HEK293 (cell line): ENCODE measurements around the gene CD151.
A peak's percentile ranks its signal among the peaks of the same experiment; 100 is the strongest.

ENCODE experiments used
- CTCF ChIA-PET: fragments of 350-600 bp; formaldehyde crosslinking; extraction: SDS; loops from one replicate; lab custom pipeline; 2021; ENCODE audit warnings: antibody characterized with exemption; lab: Yijun Ruan, JAX
- POLR2A ChIA-PET: fragments of 300-600 bp; formaldehyde crosslinking; extraction: SDS; loops from one replicate; lab custom pipeline; 2020; ENCODE audit warnings: antibody characterized with exemption, inconsistent platforms; lab: Yijun Ruan, JAX
- H3K27ac ChIP-seq: fragments of 200-500 bp; sonication (Bioruptor generic); 2 replicates; pipeline ENCODE4 v1.5.1; 2014; ENCODE audit warnings: low read depth, low read length, control low read depth, inconsistent platforms; ENCODE audit errors: extremely low read depth
- H3K36me3 ChIP-seq, 2 experiments: fragments of 200-500 bp in 1 of 2; sonication (Bioruptor generic) in 1 of 2; 1 replicate in 1 of 2; 2 replicates in 1 of 2; pipeline ENCODE4 v1.5.1; 2014 to 2017; ENCODE audit warnings: inconsistent platforms in 2 of 2, low read length in 2 of 2; ENCODE audit not compliant: control insufficient read depth in 2 of 2, insufficient read depth in 1 of 2
- H3K4me1 ChIP-seq: fragments of 200-500 bp; sonication (Bioruptor generic); 2 replicates; pipeline ENCODE4 v1.5.1; 2014; ENCODE audit warnings: mild to moderate bottlenecking, low read length, inconsistent platforms; ENCODE audit not compliant: control insufficient read depth, insufficient read depth
- H3K4me3 ChIP-seq: 2 replicates; pipeline ENCODE4 v1.5.1; 2011; ENCODE audit warnings: low read depth, mild to moderate bottlenecking, control low read depth, low read length, moderate library complexity
- H3K9me3 ChIP-seq: fragments of 200-500 bp; sonication (Bioruptor generic); 2 replicates; pipeline ENCODE4 v1.5.1; 2014; ENCODE audit warnings: low read depth, low read length, inconsistent platforms; ENCODE audit not compliant: control insufficient read depth, insufficient read depth
- AEBP2 ChIP-seq: fragments of 450-650 bp; formaldehyde crosslinking; IDR thresholded peaks from 2 replicates; pipeline ENCODE4 v1.5.1; 2016; ENCODE audit warnings: missing biosample characterization, missing genetic modification characterization, borderline replicate concordance
- FEZF1 ChIP-seq: fragments of 450-650 bp; formaldehyde crosslinking; IDR thresholded peaks from 2 replicates; pipeline ENCODE4 v1.5.1; 2016; ENCODE audit warnings: missing biosample characterization, missing genetic modification characterization
- GLIS1 ChIP-seq: fragments of 450-650 bp; formaldehyde crosslinking; IDR thresholded peaks from 2 replicates; pipeline ENCODE4 v1.5.1; 2016; ENCODE audit warnings: missing biosample characterization, missing genetic modification characterization
- GLIS2 ChIP-seq: fragments of 450-650 bp; formaldehyde crosslinking; IDR thresholded peaks from 2 replicates; pipeline ENCODE4 v1.5.1; 2016; ENCODE audit warnings: missing biosample characterization, missing genetic modification characterization
- KLF1 ChIP-seq: fragments of 450-650 bp; formaldehyde crosslinking; IDR thresholded peaks from 2 replicates; pipeline ENCODE4 v1.5.1; 2016; ENCODE audit warnings: missing biosample characterization, missing genetic modification characterization
- KLF7 ChIP-seq: fragments of 450-650 bp; formaldehyde crosslinking; IDR thresholded peaks from 2 replicates; pipeline ENCODE4 v1.5.1; 2016; ENCODE audit warnings: missing biosample characterization, missing genetic modification characterization, borderline replicate concordance
- ZBTB7A ChIP-seq: fragments of 450-650 bp; formaldehyde crosslinking; IDR thresholded peaks from 2 replicates; pipeline ENCODE4 v1.5.1; 2016; ENCODE audit warnings: low read depth, missing biosample characterization, missing genetic modification characterization
- ZFHX2 ChIP-seq: fragments of 450-650 bp; formaldehyde crosslinking; conservative IDR thresholded peaks from 2 replicates; pipeline ENCODE4 v1.5.1; 2016; ENCODE audit warnings: missing biosample characterization, missing genetic modification characterization
- ZNF133 ChIP-seq: fragments of 450-650 bp; formaldehyde crosslinking; IDR thresholded peaks from 2 replicates; pipeline ENCODE4 v1.5.1; 2016; ENCODE audit warnings: missing biosample characterization, missing genetic modification characterization
- ZNF138 ChIP-seq: fragments of 450-650 bp; formaldehyde crosslinking; IDR thresholded peaks from 2 replicates; pipeline ENCODE4 v1.5.1; 2016; ENCODE audit warnings: missing biosample characterization, missing genetic modification characterization, borderline replicate concordance
- ZNF169 ChIP-seq: fragments of 450-650 bp; formaldehyde crosslinking; IDR thresholded peaks from 2 replicates; pipeline ENCODE4 v1.5.1; 2016; ENCODE audit warnings: missing biosample characterization, missing genetic modification characterization
- ZNF175 ChIP-seq: fragments of 450-650 bp; formaldehyde crosslinking; IDR thresholded peaks from 2 replicates; pipeline ENCODE4 v1.5.1; 2016; ENCODE audit warnings: missing biosample characterization, missing genetic modification characterization
- ZNF211 ChIP-seq: fragments of 450-650 bp; formaldehyde crosslinking; IDR thresholded peaks from 2 replicates; pipeline ENCODE4 v1.5.1; 2016; ENCODE audit warnings: low read depth, missing biosample characterization, missing genetic modification characterization
- ZNF221 ChIP-seq: fragments of 450-650 bp; formaldehyde crosslinking; IDR thresholded peaks from 2 replicates; pipeline ENCODE4 v1.5.1; 2017; ENCODE audit warnings: missing biosample characterization, missing genetic modification characterization, borderline replicate concordance
- ZNF302 ChIP-seq: fragments of 450-650 bp; formaldehyde crosslinking; IDR thresholded peaks from 2 replicates; pipeline ENCODE4 v1.5.1; 2016; ENCODE audit warnings: missing biosample characterization, missing genetic modification characterization, low read depth
- ZNF426 ChIP-seq: fragments of 450-650 bp; formaldehyde crosslinking; IDR thresholded peaks from 2 replicates; pipeline ENCODE4 v1.5.1; 2017; ENCODE audit warnings: missing biosample characterization, missing genetic modification characterization, mild to moderate bottlenecking, inconsistent platforms, moderate library complexity
- ZNF514 ChIP-seq: fragments of 450-650 bp; formaldehyde crosslinking; IDR thresholded peaks from 2 replicates; pipeline ENCODE4 v1.5.1; 2016; ENCODE audit warnings: missing biosample characterization, missing genetic modification characterization
- ZNF785 ChIP-seq: fragments of 450-650 bp; formaldehyde crosslinking; IDR thresholded peaks from 2 replicates; pipeline ENCODE4 v1.5.1; 2016; ENCODE audit warnings: missing biosample characterization, missing genetic modification characterization
- ZNF837 ChIP-seq: fragments of 450-650 bp; formaldehyde crosslinking; IDR thresholded peaks from 2 replicates; pipeline ENCODE4 v1.5.1; 2016; ENCODE audit warnings: missing biosample characterization, missing genetic modification characterization
- TF ChIP-seq, protein P1 (sequence below): fragments of 450-650 bp; formaldehyde crosslinking; IDR thresholded peaks from 2 replicates; pipeline ENCODE4 v1.5.1; 2016; ENCODE audit warnings: missing biosample characterization, missing genetic modification characterization
- TF ChIP-seq, protein P2 (sequence below): fragments of 450-650 bp; formaldehyde crosslinking; IDR thresholded peaks from 2 replicates; pipeline ENCODE4 v1.5.1; 2016; ENCODE audit warnings: missing biosample characterization, missing genetic modification characterization
- TF ChIP-seq, protein P3 (sequence below): fragments of 450-650 bp; formaldehyde crosslinking; IDR thresholded peaks from 2 replicates; pipeline ENCODE4 v1.5.1; 2016; ENCODE audit warnings: missing biosample characterization, missing genetic modification characterization
- TF ChIP-seq, protein P4 (sequence below): fragments of 450-650 bp; formaldehyde crosslinking; IDR thresholded peaks from 2 replicates; pipeline ENCODE4 v1.5.1; 2016; ENCODE audit warnings: missing biosample characterization, missing genetic modification characterization

CD151 gene

DNA sequence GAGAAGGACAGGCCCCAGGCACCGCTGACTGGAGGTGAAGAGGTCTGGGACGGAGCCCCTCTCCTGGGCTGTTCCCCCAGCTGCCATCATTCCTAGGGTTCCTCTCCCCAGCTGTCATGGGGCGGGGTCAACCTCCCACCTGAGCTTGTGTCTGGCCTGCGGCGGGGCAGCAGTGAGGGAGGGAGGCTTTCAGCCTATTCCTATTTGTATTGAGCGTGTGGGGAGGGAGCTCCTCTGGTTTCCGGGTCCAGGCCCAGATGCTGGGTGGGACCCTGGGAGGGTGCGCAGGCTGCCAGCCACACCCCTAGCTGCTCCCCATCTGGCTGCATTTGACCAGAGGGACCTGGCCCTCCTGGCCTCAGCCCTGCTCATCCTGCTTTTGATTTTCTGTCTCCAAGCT lies 23.6 kb downstream of the CD151 start:
- Histone ChIP-seq H3K4me1 (no peaks in the 10 kb centered on the region), H3K36me3 (no peaks in the 10 kb centered on the region), H3K9me3 (no peaks in the 10 kb centered on the region), H3K4me3 (no peak overlapping the region), H3K27ac (no peak overlapping the region)
- TF ChIP-seq ZNF302 (tag by site-specific recombination) (no peak), ZNF211 (tag by site-specific recombination) (no peak), GLIS1 (tag by site-specific recombination) (peak; percentile 48; the same call in 1 of the 2 replicates), GLIS2 (tag by site-specific recombination) (peak; percentile 27; the same call in 1 of the 2 replicates), ZNF169 (tag by site-specific recombination) (no peak), ZNF138 (tag by site-specific recombination) (no peak), ZNF221 (no peak), AEBP2 (tag by site-specific recombination) (no peak), KLF7 (tag by site-specific recombination) (no peak), ZBTB7A (tag by site-specific recombination) (no peak), ZNF133 (tag by site-specific recombination) (no peak), ZNF514 (no peak), KLF1 (tag by site-specific recombination) (peak; percentile 73), ZNF837 (tag by site-specific recombination) (no peak), ZNF785 (no peak)
- TF ChIP-seq, protein P1, sequence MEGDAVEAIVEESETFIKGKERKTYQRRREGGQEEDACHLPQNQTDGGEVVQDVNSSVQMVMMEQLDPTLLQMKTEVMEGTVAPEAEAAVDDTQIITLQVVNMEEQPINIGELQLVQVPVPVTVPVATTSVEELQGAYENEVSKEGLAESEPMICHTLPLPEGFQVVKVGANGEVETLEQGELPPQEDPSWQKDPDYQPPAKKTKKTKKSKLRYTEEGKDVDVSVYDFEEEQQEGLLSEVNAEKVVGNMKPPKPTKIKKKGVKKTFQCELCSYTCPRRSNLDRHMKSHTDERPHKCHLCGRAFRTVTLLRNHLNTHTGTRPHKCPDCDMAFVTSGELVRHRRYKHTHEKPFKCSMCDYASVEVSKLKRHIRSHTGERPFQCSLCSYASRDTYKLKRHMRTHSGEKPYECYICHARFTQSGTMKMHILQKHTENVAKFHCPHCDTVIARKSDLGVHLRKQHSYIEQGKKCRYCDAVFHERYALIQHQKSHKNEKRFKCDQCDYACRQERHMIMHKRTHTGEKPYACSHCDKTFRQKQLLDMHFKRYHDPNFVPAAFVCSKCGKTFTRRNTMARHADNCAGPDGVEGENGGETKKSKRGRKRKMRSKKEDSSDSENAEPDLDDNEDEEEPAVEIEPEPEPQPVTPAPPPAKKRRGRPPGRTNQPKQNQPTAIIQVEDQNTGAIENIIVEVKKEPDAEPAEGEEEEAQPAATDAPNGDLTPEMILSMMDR (tag by site-specific recombination): no peak
- TF ChIP-seq, protein P2, sequence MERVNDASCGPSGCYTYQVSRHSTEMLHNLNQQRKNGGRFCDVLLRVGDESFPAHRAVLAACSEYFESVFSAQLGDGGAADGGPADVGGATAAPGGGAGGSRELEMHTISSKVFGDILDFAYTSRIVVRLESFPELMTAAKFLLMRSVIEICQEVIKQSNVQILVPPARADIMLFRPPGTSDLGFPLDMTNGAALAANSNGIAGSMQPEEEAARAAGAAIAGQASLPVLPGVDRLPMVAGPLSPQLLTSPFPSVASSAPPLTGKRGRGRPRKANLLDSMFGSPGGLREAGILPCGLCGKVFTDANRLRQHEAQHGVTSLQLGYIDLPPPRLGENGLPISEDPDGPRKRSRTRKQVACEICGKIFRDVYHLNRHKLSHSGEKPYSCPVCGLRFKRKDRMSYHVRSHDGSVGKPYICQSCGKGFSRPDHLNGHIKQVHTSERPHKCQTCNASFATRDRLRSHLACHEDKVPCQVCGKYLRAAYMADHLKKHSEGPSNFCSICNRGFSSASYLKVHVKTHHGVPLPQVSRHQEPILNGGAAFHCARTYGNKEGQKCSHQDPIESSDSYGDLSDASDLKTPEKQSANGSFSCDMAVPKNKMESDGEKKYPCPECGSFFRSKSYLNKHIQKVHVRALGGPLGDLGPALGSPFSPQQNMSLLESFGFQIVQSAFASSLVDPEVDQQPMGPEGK (tag by site-specific recombination): no peak
- ChIA-PET CTCF (interaction anchor here (1.1 to 2.5 kb wide), 3 partner anchors 8 to 194 kb away, joined by 3 to 10 read pairs (median 6); no protein-coding TSS in a partner anchor), POLR2A (interaction anchor here (0.6 to 1.3 kb wide), 4 partner anchors 9 to 37 kb away, joined by 3 to 7 read pairs (median 4); partner anchors contain the start of gene TSPAN4)

- POLR2A ChIA-PET: no interaction called here
- Histone ChIP-seq H3K4me3 (no peak overlapping the region), H3K4me1 (no peaks in the 10 kb centered on the region), H3K9me3 (no peaks in the 10 kb centered on the region), H3K27ac (no peak overlapping the region), H3K36me3 (no peaks in the 10 kb centered on the region)
- CTCF ChIA-PET: interaction anchor here (0.5 to 2.5 kb wide), 4 partner anchors 10 to 193 kb away, joined by 3 to 10 read pairs (median 6); no protein-coding TSS in a partner anchor
- TF ChIP-seq, protein P3, sequence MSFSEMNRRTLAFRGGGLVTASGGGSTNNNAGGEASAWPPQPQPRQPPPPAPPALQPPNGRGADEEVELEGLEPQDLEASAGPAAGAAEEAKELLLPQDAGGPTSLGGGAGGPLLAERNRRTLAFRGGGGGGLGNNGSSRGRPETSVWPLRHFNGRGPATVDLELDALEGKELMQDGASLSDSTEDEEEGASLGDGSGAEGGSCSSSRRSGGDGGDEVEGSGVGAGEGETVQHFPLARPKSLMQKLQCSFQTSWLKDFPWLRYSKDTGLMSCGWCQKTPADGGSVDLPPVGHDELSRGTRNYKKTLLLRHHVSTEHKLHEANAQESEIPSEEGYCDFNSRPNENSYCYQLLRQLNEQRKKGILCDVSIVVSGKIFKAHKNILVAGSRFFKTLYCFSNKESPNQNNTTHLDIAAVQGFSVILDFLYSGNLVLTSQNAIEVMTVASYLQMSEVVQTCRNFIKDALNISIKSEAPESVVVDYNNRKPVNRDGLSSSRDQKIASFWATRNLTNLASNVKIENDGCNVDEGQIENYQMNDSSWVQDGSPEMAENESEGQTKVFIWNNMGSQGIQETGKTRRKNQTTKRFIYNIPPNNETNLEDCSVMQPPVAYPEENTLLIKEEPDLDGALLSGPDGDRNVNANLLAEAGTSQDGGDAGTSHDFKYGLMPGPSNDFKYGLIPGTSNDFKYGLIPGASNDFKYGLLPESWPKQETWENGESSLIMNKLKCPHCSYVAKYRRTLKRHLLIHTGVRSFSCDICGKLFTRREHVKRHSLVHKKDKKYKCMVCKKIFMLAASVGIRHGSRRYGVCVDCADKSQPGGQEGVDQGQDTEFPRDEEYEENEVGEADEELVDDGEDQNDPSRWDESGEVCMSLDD (tag by site-specific recombination): peak; percentile 96
- peak; percentile 57 for TF ChIP-seq ZFHX2 (tag by site-specific recombination)
- TF ChIP-seq ZNF175 (tag by site-specific recombination): no peak
- TF ChIP-seq ZNF426 (tag by site-specific recombination): no peak
- TF ChIP-seq, protein P4, sequence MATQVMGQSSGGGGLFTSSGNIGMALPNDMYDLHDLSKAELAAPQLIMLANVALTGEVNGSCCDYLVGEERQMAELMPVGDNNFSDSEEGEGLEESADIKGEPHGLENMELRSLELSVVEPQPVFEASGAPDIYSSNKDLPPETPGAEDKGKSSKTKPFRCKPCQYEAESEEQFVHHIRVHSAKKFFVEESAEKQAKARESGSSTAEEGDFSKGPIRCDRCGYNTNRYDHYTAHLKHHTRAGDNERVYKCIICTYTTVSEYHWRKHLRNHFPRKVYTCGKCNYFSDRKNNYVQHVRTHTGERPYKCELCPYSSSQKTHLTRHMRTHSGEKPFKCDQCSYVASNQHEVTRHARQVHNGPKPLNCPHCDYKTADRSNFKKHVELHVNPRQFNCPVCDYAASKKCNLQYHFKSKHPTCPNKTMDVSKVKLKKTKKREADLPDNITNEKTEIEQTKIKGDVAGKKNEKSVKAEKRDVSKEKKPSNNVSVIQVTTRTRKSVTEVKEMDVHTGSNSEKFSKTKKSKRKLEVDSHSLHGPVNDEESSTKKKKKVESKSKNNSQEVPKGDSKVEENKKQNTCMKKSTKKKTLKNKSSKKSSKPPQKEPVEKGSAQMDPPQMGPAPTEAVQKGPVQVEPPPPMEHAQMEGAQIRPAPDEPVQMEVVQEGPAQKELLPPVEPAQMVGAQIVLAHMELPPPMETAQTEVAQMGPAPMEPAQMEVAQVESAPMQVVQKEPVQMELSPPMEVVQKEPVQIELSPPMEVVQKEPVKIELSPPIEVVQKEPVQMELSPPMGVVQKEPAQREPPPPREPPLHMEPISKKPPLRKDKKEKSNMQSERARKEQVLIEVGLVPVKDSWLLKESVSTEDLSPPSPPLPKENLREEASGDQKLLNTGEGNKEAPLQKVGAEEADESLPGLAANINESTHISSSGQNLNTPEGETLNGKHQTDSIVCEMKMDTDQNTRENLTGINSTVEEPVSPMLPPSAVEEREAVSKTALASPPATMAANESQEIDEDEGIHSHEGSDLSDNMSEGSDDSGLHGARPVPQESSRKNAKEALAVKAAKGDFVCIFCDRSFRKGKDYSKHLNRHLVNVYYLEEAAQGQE (tag by site-specific recombination): peak; percentile 90
- TF ChIP-seq FEZF1: no peak
These were observed 25.5 kb downstream of the CD151 start for GRCh38 chr11:858053-858761.
